SK-N-SH (cell line): ENCODE results near the gene ESD. TPM values are rescaled to one million over a fixed set of nuclear protein-coding genes. Genes with fewer than 3 reads are reported as not detected.

ENCODE experiments used
- CTCF ChIA-PET: fragments of 300-600, 350-600 bp; formaldehyde crosslinking; extraction: SDS; loops from one replicate; lab custom pipeline; 2021; lab: Yijun Ruan, JAX
- POLR2A ChIA-PET: fragments of 350-600 bp; sonication (Branson Sonifier 250); formaldehyde crosslinking; extraction: SDS; loops from one replicate; lab custom pipeline; 2020; ENCODE audit warnings: antibody characterized with exemption, inconsistent platforms; lab: Yijun Ruan, JAX
- DNase-seq: peaks from one replicate; pipeline ENCODE4 v3.0.0; 2012
- H2AFZ ChIP-seq: fragments of 200-600 bp; sonication (generic); 2 replicates; pipeline ENCODE4 v1.8.1; 2016; ENCODE audit warnings: antibody characterized with exemption, mild to moderate bottlenecking, low read depth
- H3F3A ChIP-seq: fragments of 200-600 bp; sonication (generic); replicated peaks from 2 replicates; pipeline ENCODE3; 2016; ENCODE audit warnings: antibody characterized with exemption, mild to moderate bottlenecking; ENCODE audit not compliant: insufficient read depth
- H3K27ac ChIP-seq, 2 experiments: fragments of 200-500 bp in 1 of 2; fragments of 200-600 bp in 1 of 2; sonication (Bioruptor generic) in 1 of 2; sonication (generic), shearing (Covaris generic) in 1 of 2; 2 replicates each; pipeline versions ENCODE4 v1.5.1 to v1.6.1; 2014 to 2016; ENCODE audit warnings: low read depth in 2 of 2, inconsistent platforms in 1 of 2, low read length in 1 of 2, mild to moderate bottlenecking in 1 of 2, mixed read lengths in 1 of 2
- H3K27me3 ChIP-seq: fragments of 200-600 bp; sonication (generic), shearing (Covaris generic); 2 replicates; pipeline ENCODE4 v1.6.1; 2016; ENCODE audit warnings: mixed run types; ENCODE audit not compliant: insufficient read depth
- H3K36me3 ChIP-seq, 2 experiments: fragments of 200-500 bp in 1 of 2; fragments of 200-600 bp in 1 of 2; sonication (Bioruptor generic) in 1 of 2; sonication (generic) in 1 of 2; replicated peaks in 1 of 2; 2 replicates each; pipeline versions ENCODE3 to v1.5.1; 2014 to 2016; ENCODE audit warnings: low read length in 1 of 2, mild to moderate bottlenecking in 1 of 2; ENCODE audit not compliant: insufficient read depth in 2 of 2, control insufficient read depth in 1 of 2
- H3K4me1 ChIP-seq, 2 experiments: fragments of 200-500 bp in 1 of 2; fragments of 200-600 bp in 1 of 2; sonication (Bioruptor generic) in 1 of 2; sonication (generic), shearing (Covaris generic) in 1 of 2; 2 replicates each; pipeline versions ENCODE4 v1.5.1 to v1.6.1; 2014 to 2016; ENCODE audit warnings: low read depth in 1 of 2, low read length in 1 of 2, mixed run types in 1 of 2; ENCODE audit not compliant: insufficient read depth in 2 of 2, control insufficient read depth in 1 of 2
- H3K4me2 ChIP-seq: fragments of 200-600 bp; sonication (generic), shearing (Covaris generic); 2 replicates; pipeline ENCODE4 v1.6.1; 2017; ENCODE audit warnings: mixed run types
- H3K4me3 ChIP-seq, 2 experiments: fragments of 200-500 bp in 1 of 2; fragments of 200-600 bp in 1 of 2; sonication (Bioruptor generic) in 1 of 2; sonication (generic), shearing (Covaris generic) in 1 of 2; 2 replicates each; pipeline versions ENCODE4 v1.5.1 to v1.8.1; 2014 to 2016; ENCODE audit warnings: low read depth in 2 of 2, inconsistent platforms in 1 of 2, low read length in 1 of 2, mild to moderate bottlenecking in 1 of 2, mixed read lengths in 1 of 2, moderate library complexity in 1 of 2
- H3K79me2 ChIP-seq: fragments of 200-600 bp; sonication (generic); 2 replicates; pipeline ENCODE4 v1.8.1; 2017; ENCODE audit warnings: mild to moderate bottlenecking; ENCODE audit not compliant: insufficient read depth
- H3K9ac ChIP-seq: fragments of 200-600 bp; sonication (generic); 2 replicates; pipeline ENCODE4 v1.6.1; 2017; ENCODE audit warnings: mixed run types
- H3K9me2 ChIP-seq: fragments of 200-600 bp; sonication (generic); 2 replicates; pipeline ENCODE4 v1.6.1; 2017; ENCODE audit warnings: mixed run types
- H3K9me3 ChIP-seq: fragments of 200-600 bp; sonication (generic); 2 replicates; pipeline ENCODE4 v1.6.1; 2017; ENCODE audit warnings: mixed run types, mild to moderate bottlenecking, moderate library complexity
- H4K20me1 ChIP-seq: fragments of 200-600 bp; sonication (generic); 2 replicates; pipeline ENCODE4 v1.6.1; 2017; ENCODE audit warnings: mild to moderate bottlenecking, mixed run types; ENCODE audit not compliant: insufficient read depth
- CHD2 ChIP-seq: fragments of 150-350 bp; IDR thresholded peaks from 2 replicates; pipeline ENCODE4 v1.6.1; 2018; ENCODE audit warnings: low read length; ENCODE audit not compliant: partially characterized antibody
- ELF1 ChIP-seq: IDR thresholded peaks from 2 replicates; pipeline ENCODE4 v1.4.0; 2012
- EZH2phosphoT487 ChIP-seq: fragments of 200-600 bp; sonication (generic); IDR thresholded peaks from 2 replicates; pipeline ENCODE4 v1.6.1; 2017; ENCODE audit warnings: low read depth, mixed run types, mild to moderate bottlenecking, antibody characterized with exemption, moderate library complexity, borderline replicate concordance
- FOXJ3 ChIP-seq: sonication (generic); formaldehyde crosslinking; IDR thresholded peaks from 2 replicates; pipeline ENCODE4 v1.5.1; 2020; ENCODE audit warnings: mild to moderate bottlenecking, missing genetic modification reagents
- FOXM1 ChIP-seq: IDR thresholded peaks from 2 replicates; pipeline ENCODE4 v1.4.0; 2012; ENCODE audit warnings: low read depth, mild to moderate bottlenecking
- GABPA ChIP-seq: IDR thresholded peaks from 2 replicates; pipeline ENCODE4 v1.4.0; 2012; ENCODE audit warnings: low read depth, mild to moderate bottlenecking
- MXI1 ChIP-seq: IDR thresholded peaks from 2 replicates; pipeline ENCODE4 v1.6.1; 2012; ENCODE audit warnings: mild to moderate bottlenecking, low read depth, low read length, improper control_type of control experiment
- NFIC ChIP-seq: IDR thresholded peaks from 2 replicates; pipeline ENCODE4 v1.4.0; 2012; ENCODE audit warnings: borderline replicate concordance
- NRF1 ChIP-seq: IDR thresholded peaks from 2 replicates; pipeline ENCODE4 v1.6.1; 2012; ENCODE audit warnings: low read depth, mild to moderate bottlenecking, low read length
- POLR2AphosphoS5 ChIP-seq: IDR thresholded peaks from 2 replicates; pipeline ENCODE4 v1.6.1; 2012; ENCODE audit warnings: low read depth, low read length
- RAD21 ChIP-seq: IDR thresholded peaks from 2 replicates; pipeline ENCODE4 v1.6.1; 2012; ENCODE audit warnings: mild to moderate bottlenecking, low read length
- SMC3 ChIP-seq: IDR thresholded peaks from 2 replicates; pipeline ENCODE4 v1.6.1; 2012; ENCODE audit warnings: low read depth, low read length, improper control_type of control experiment
- TAF1 ChIP-seq: IDR thresholded peaks from 2 replicates; pipeline ENCODE4 v1.6.1; 2012; ENCODE audit warnings: low read depth, mild to moderate bottlenecking, low read length, moderate library complexity, borderline replicate concordance
- TCF12 ChIP-seq: IDR thresholded peaks from 2 replicates; pipeline ENCODE4 v1.4.0; 2012
- WGBS: methylation state at CpG from one replicate; pipeline ENCODE4 v1.1.6; 2017; ENCODE audit warnings: low lambda C conversion rate; 5-methylcytosine and 5-hydroxymethylcytosine counted together
- polyA plus RNA-seq, 3 experiments: library from polyadenylated mRNA; depleted of rRNA; stranded (reverse); fragments of >200 nt; gene quantifications; 2 replicates each; pipeline ENCODE4 v1.2.3, GENCODE V29; 2012
- TF ChIP-seq, protein P1 (sequence below): fragments of 150-350 bp; IDR thresholded peaks from 2 replicates; pipeline ENCODE4 v1.6.1; 2017; ENCODE audit warnings: antibody characterized with exemption, low read length, low read depth, borderline replicate concordance
- TF ChIP-seq, protein P2 (sequence below): IDR thresholded peaks from 2 replicates; pipeline ENCODE4; 2012
- TF ChIP-seq, protein P3 (sequence below): IDR thresholded peaks from 2 replicates; pipeline ENCODE4 v1.4.0; 2012; ENCODE audit warnings: low read depth
- TF ChIP-seq, protein P4 (sequence below): fragments of 200-600 bp; sonication (generic); IDR thresholded peaks from 2 replicates; pipeline ENCODE4 v1.6.1; 2017; ENCODE audit warnings: antibody characterized with exemption, mild to moderate bottlenecking, moderate library complexity

ESD gene
- polyA plus RNA-seq, 1 of the 3 experiments (the other 2 are of a cell fraction): 80.9 TPM

DNA sequence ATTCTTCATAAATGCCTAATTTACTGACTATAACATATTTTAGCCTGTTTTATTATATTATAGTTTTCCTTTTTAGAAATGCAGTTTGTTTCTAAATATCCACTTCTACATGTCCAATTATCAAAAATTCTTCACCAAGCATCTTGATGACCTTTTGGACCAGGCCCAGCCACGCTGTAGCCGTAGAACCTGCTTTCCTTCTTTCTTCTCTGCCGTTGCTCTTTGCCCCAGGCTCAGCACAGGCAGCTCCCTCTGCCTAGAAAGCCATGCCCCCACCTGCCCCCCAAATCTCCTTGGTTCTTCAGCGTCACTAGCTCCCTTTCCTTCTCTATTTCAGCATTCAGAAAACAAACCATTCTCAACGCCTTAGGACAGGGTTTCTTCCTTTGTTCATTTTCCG lies 65.4 kb downstream of the ESD start:
- no peak for DNase-seq
- Histone ChIP-seq H3K36me3 (peaks cover 53 to 66% of the 10 kb centered on the region in 2 experiments), H4K20me1 (no peaks in the 10 kb centered on the region), H3K9me2 (no peaks in the 10 kb centered on the region), H3F3A (no peaks in the 10 kb centered on the region), H3K27me3 (no peaks in the 10 kb centered on the region), H3K4me2 (no peak overlapping the region), H3K9ac (no peak overlapping the region), H3K9me3 (no peaks in the 10 kb centered on the region), H3K79me2 (no peaks in the 10 kb centered on the region), H2AFZ (no peak overlapping the region), H3K4me1 (peaks cover 0 to 9% of the 10 kb centered on the region in 2 experiments; a peak in 2 of 4 replicates), H3K4me3 (no peak overlapping the region), H3K27ac (no peak overlapping the region)
- CTCF ChIA-PET: interaction anchor here (2.1 kb wide), 1 partner anchor 11 kb away, joined by 9 read pairs; no protein-coding TSS in a partner anchor
- POLR2A ChIA-PET: no interaction called here
- WGBS: 96% methylated on average over 6 of the region's 6 CpGs
- TF ChIP-seq, protein P1, sequence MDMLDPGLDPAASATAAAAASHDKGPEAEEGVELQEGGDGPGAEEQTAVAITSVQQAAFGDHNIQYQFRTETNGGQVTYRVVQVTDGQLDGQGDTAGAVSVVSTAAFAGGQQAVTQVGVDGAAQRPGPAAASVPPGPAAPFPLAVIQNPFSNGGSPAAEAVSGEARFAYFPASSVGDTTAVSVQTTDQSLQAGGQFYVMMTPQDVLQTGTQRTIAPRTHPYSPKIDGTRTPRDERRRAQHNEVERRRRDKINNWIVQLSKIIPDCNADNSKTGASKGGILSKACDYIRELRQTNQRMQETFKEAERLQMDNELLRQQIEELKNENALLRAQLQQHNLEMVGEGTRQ: no peak
- TF ChIP-seq GABPA (no peak), MXI1 (no peak), FOXM1 (no peak), POLR2AphosphoS5 (no peak), EZH2phosphoT487 (no peak), TAF1 (no peak), TCF12 (no peak), CHD2 (no peak), FOXJ3 (no peak), NFIC (no peak), SMC3 (no peak), RAD21 (no peak), NRF1 (no peak)
- TF ChIP-seq, protein P2, sequence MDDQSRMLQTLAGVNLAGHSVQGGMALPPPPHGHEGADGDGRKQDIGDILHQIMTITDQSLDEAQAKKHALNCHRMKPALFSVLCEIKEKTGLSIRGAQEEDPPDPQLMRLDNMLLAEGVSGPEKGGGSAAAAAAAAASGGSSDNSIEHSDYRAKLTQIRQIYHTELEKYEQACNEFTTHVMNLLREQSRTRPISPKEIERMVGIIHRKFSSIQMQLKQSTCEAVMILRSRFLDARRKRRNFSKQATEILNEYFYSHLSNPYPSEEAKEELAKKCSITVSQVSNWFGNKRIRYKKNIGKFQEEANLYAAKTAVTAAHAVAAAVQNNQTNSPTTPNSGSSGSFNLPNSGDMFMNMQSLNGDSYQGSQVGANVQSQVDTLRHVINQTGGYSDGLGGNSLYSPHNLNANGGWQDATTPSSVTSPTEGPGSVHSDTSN: no peak
- TF ChIP-seq, protein P3, sequence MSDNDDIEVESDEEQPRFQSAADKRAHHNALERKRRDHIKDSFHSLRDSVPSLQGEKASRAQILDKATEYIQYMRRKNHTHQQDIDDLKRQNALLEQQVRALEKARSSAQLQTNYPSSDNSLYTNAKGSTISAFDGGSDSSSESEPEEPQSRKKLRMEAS: no peak

DNA sequence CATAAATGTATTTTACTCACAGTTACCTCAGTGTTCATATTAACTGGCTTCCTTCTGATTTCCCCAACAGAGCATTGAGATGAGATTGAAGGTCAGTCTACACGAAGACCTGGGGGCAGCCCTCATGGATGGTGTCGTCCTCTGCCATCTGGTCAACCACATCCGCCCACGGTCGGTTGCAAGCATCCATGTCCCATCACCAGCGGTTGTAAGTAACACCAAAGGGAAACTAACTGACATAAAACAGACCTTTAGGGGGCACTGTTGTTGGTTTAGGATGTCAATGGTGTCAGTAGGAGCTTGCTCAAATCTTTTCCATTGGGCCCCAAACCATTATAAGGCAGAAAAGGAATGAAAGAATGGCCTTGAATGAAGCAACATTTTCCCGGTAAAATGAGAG lies 68.2 kb downstream of the ESD start:
- Histone ChIP-seq H3K27me3 (no peaks in the 10 kb centered on the region), H3K27ac (no peak overlapping the region), H4K20me1 (no peaks in the 10 kb centered on the region), H3K4me2 (no peak overlapping the region), H2AFZ (no peak overlapping the region), H3K9ac (no peak overlapping the region), H3F3A (no peaks in the 10 kb centered on the region), H3K9me3 (no peaks in the 10 kb centered on the region), H3K36me3 (peaks cover 66 to 69% of the 10 kb centered on the region in 2 experiments), H3K79me2 (no peaks in the 10 kb centered on the region), H3K9me2 (no peaks in the 10 kb centered on the region), H3K4me3 (no peak overlapping the region), H3K4me1 (peaks cover 0 to 3% of the 10 kb centered on the region in 2 experiments; a peak in 1 of 4 replicates)
- no peak for TF ChIP-seq NRF1
- TF ChIP-seq GABPA: no peak
- no peak for TF ChIP-seq ELF1
- TF ChIP-seq, protein P4, sequence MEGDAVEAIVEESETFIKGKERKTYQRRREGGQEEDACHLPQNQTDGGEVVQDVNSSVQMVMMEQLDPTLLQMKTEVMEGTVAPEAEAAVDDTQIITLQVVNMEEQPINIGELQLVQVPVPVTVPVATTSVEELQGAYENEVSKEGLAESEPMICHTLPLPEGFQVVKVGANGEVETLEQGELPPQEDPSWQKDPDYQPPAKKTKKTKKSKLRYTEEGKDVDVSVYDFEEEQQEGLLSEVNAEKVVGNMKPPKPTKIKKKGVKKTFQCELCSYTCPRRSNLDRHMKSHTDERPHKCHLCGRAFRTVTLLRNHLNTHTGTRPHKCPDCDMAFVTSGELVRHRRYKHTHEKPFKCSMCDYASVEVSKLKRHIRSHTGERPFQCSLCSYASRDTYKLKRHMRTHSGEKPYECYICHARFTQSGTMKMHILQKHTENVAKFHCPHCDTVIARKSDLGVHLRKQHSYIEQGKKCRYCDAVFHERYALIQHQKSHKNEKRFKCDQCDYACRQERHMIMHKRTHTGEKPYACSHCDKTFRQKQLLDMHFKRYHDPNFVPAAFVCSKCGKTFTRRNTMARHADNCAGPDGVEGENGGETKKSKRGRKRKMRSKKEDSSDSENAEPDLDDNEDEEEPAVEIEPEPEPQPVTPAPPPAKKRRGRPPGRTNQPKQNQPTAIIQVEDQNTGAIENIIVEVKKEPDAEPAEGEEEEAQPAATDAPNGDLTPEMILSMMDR: peak; percentile 44
- WGBS: 95% methylated on average over 7 of the region's 7 CpGs
- no peak for DNase-seq
- CTCF ChIA-PET: interaction anchor here (1.3 kb wide), 1 partner anchor 12 kb away, joined by 3 read pairs; no protein-coding TSS in a partner anchor
- POLR2A ChIA-PET: no interaction called here
